ENCODE data around the gene RELCH. TPM values are rescaled to one million over a fixed set of nuclear protein-coding genes. Genes with fewer than 3 reads are reported as not detected.

The RELCH gene
- total RNA-seq, 1 donor from 2014 or later = 32.6 TPM

- no peaks in the 10 kb centered on the region for H3K9me3 Mint-ChIP-seq
- peaks cover 18% of the 10 kb centered on the region for H3K36me3 Mint-ChIP-seq (ENCODE audit: low read depth)
- H3K4me3 Mint-ChIP-seq = no peak overlapping the region
- peaks cover 2% of the 10 kb centered on the region for H3K27me3 Mint-ChIP-seq (ENCODE audit: insufficient read depth)
- H3K4me1 Mint-ChIP-seq (ENCODE audit: low read depth) = peaks cover 58% of the 10 kb centered on the region
- no peak for DNase-seq (ENCODE audit: low spot score)
- H3K27ac Mint-ChIP-seq = no peak overlapping the region
- intact Hi-C loops (cut with micrococcal nuclease) = loop anchor here (5.0 kb wide), 1 partner anchor 379 kb away; no protein-coding TSS in a partner anchor
Observed at GRCh38 chr18:62343316-62343715, 156.3 kb downstream of the RELCH start.

- intact Hi-C loops (cut with micrococcal nuclease) = loop anchor here (2.0 kb wide), 1 partner anchor 75 kb away; no protein-coding TSS in a partner anchor
- no peak for DNase-seq (ENCODE audit: low spot score)
- peaks cover 2% of the 10 kb centered on the region for H3K27me3 Mint-ChIP-seq (ENCODE audit: insufficient read depth)
- no peak overlapping the region for H3K27ac Mint-ChIP-seq
- H3K4me3 Mint-ChIP-seq = no peak overlapping the region
- H3K9me3 Mint-ChIP-seq = no peaks in the 10 kb centered on the region
- peaks cover 52% of the 10 kb centered on the region for H3K4me1 Mint-ChIP-seq (ENCODE audit: low read depth)
- H3K36me3 Mint-ChIP-seq (ENCODE audit: low read depth) = peaks cover 16% of the 10 kb centered on the region
Observed at GRCh38 chr18:62345909-62346308, 158.9 kb downstream of the RELCH start.

- DNase-seq (ENCODE audit: low spot score) = no peak
- H3K36me3 Mint-ChIP-seq (ENCODE audit: low read depth) = peaks cover 13% of the 10 kb centered on the region
- H3K27ac Mint-ChIP-seq = peak overlapping the region; percentile 61
- peaks cover 2% of the 10 kb centered on the region for H3K27me3 Mint-ChIP-seq (ENCODE audit: insufficient read depth)
- H3K4me1 Mint-ChIP-seq (ENCODE audit: low read depth) = peaks cover 52% of the 10 kb centered on the region
- peak overlapping the region; percentile 4 for H3K4me3 Mint-ChIP-seq
- H3K9me3 Mint-ChIP-seq = no peaks in the 10 kb centered on the region
- intact Hi-C loops (cut with micrococcal nuclease) = loop anchor here (1.0 to 2.0 kb wide), 2 partner anchors 22 to 74 kb away; no protein-coding TSS in a partner anchor
Observed at GRCh38 chr18:62346333-62347088, 159.5 kb downstream of the RELCH start.

- Mint-ChIP-seq H3K4me1 (ENCODE audit: low read depth) (peaks cover 54% of the 10 kb centered on the region), H3K9me3 (no peaks in the 10 kb centered on the region), H3K36me3 (ENCODE audit: low read depth) (peaks cover 13% of the 10 kb centered on the region), H3K4me3 (peak overlapping the region; percentile 4), H3K27me3 (ENCODE audit: insufficient read depth) (peaks cover 2% of the 10 kb centered on the region), H3K27ac (peak overlapping the region; percentile 61)
- intact Hi-C loops (cut with micrococcal nuclease) = loop anchor here (1.0 to 2.0 kb wide), 2 partner anchors 21 to 74 kb away; no protein-coding TSS in a partner anchor
- DNase-seq (ENCODE audit: low spot score) = no peak
Observed at GRCh38 chr18:62347089-62347506, 160.0 kb downstream of the RELCH start.

- intact Hi-C loops (cut with micrococcal nuclease) = no loop called here
- Mint-ChIP-seq H3K27ac (no peak overlapping the region), H3K9me3 (no peaks in the 10 kb centered on the region), H3K4me1 (ENCODE audit: low read depth) (peaks cover 45% of the 10 kb centered on the region), H3K36me3 (ENCODE audit: low read depth) (peaks cover 11% of the 10 kb centered on the region), H3K4me3 (no peak overlapping the region), H3K27me3 (ENCODE audit: insufficient read depth) (peaks cover 2% of the 10 kb centered on the region)
- no peak for DNase-seq (ENCODE audit: low spot score)
Observed at GRCh38 chr18:62348474-62348873, 161.4 kb downstream of the RELCH start.

GRCh38 chr18:62353170-62353569 is 166.1 kb downstream of the RELCH start:
- Mint-ChIP-seq H3K9me3 (no peaks in the 10 kb centered on the region), H3K4me1 (ENCODE audit: low read depth) (peaks cover 19% of the 10 kb centered on the region), H3K27me3 (ENCODE audit: insufficient read depth) (no peaks in the 10 kb centered on the region), H3K27ac (no peak overlapping the region), H3K36me3 (ENCODE audit: low read depth) (peaks cover 20% of the 10 kb centered on the region), H3K4me3 (no peak overlapping the region)
- DNase-seq (ENCODE audit: low spot score) = no peak
- intact Hi-C loops (cut with micrococcal nuclease) = no loop called here

GRCh38 chr18:62354151-62354550 is 167.1 kb downstream of the RELCH start:
- intact Hi-C loops (cut with micrococcal nuclease) = no loop called here
- no peak overlapping the region for H3K27ac Mint-ChIP-seq
- H3K4me1 Mint-ChIP-seq (ENCODE audit: low read depth) = peaks cover 18% of the 10 kb centered on the region
- no peaks in the 10 kb centered on the region for H3K27me3 Mint-ChIP-seq (ENCODE audit: insufficient read depth)
- H3K4me3 Mint-ChIP-seq = no peak overlapping the region
- H3K9me3 Mint-ChIP-seq = no peaks in the 10 kb centered on the region
- DNase-seq (ENCODE audit: low spot score) = no peak
- H3K36me3 Mint-ChIP-seq (ENCODE audit: low read depth) = peaks cover 21% of the 10 kb centered on the region

- intact Hi-C loops (cut with micrococcal nuclease) = no loop called here
- H3K4me1 Mint-ChIP-seq (ENCODE audit: low read depth) = peaks cover 9% of the 10 kb centered on the region
- peaks cover 33% of the 10 kb centered on the region for H3K36me3 Mint-ChIP-seq (ENCODE audit: low read depth)
- H3K9me3 Mint-ChIP-seq = no peaks in the 10 kb centered on the region
- H3K27ac Mint-ChIP-seq = peak overlapping the region; percentile 10
- no peak for DNase-seq (ENCODE audit: low spot score)
- H3K27me3 Mint-ChIP-seq (ENCODE audit: insufficient read depth) = no peaks in the 10 kb centered on the region
- H3K4me3 Mint-ChIP-seq = no peak overlapping the region
Observed at GRCh38 chr18:62357079-62357719, 170.1 kb downstream of the RELCH start.

Other genes starting within 250 kb of the RELCH start
- gene PIGN, start 199 bp upstream of the RELCH start, total RNA-seq = 28.5 and 36.1 TPM in 2 replicates
- gene TNFRSF11A, start 138.1 kb downstream of the RELCH start, total RNA-seq = 22.9 and 27.1 TPM in 2 replicates